Measurements from ENCODE around the gene ANKRD10.

GRCh38 chr13:110916301-110917142 lies 1.7 kb upstream of the ANKRD10 start:
- TF ChIP-seq CTCF (IDR thresholded peaks at IDR 0.05) (no peak), EZH2 (IDR thresholded peaks at IDR 0.05) (no peak), EZH2phosphoT487 (IDR thresholded peaks at IDR 0.05) (no peak)
